Measurements from ENCODE around the gene GALNS. TPM values are rescaled to one million over a fixed set of nuclear protein-coding genes. Genes with fewer than 3 reads are reported as not detected.

Gene GALNS
- total and polyA plus RNA-seq, 2 of the 8 experiments (the other 6 are each of a cell fraction or from before 2014, with no cell fraction given) = 8.9 to 17.8 TPM

DNA sequence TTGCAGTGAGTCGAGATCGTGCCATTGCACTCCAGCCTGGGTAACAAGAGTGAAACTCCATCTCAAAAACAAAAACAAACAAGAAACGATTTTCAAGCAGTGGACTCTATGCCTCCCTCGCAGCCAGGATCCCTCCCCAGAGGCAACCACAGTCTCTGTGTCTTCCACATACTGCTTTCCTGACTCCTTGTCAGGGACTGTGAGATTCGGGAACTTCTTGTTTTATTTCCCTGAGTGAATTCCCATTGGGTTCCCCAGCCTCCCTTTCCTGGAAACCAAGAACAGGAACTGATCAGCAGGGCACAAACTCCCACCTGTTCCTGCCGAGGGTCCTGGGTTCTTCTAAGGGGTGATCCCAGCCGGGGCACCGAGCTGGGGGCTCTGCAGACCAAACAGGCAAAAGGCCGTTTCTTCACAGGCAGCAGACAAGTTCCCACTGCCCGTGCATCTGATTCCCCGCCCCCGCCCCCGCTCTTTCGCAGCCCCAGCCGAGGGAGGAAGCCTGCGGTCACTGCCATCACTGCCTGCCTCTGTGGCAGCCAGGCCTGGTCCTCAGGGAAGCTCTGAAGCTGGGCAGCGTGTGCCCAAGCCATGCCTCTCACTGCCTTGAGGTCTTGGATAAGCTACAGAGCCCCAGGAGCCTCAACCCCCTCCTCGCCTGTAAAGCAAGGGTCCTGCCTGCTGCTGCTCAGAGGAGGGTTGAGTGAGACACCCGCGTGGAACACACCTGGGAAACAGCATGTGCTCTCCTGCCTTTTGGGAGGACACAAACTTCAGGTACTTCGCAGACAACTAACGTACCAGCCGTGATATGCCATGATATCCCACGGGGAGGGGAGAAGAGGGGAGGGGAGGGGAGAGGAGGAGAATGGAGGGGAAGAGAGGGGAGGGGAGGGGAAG, 66.2 kb downstream of the GALNS start (continued):
- TF ChIP-seq MAFK (IDR thresholded peaks at IDR 0.05; ENCODE audit: low read depth, low read length) (no peak), HDAC6 (IDR thresholded peaks at IDR 0.05; ENCODE audit: low read depth, low read length) (no peak), POLR2AphosphoS5 (IDR thresholded peaks at IDR 0.05; ENCODE audit: low read depth, low read length) (no peak), JUN (IDR thresholded peaks at IDR 0.05; ENCODE audit: low read depth, low read length) (no peak), NANOG (IDR thresholded peaks at IDR 0.05; ENCODE audit: insufficient read depth, low read depth, low read length, poor library complexity, severe bottlenecking) (no peak), HDAC2 (IDR thresholded peaks at IDR 0.05; ENCODE audit: borderline replicate concordance in 1 of 2, low read depth in 2 of 2, low read length in 2 of 2) (no peak), EGR1 (IDR thresholded peaks at IDR 0.05; ENCODE audit: borderline replicate concordance, low read depth, low read length) (peak; percentile 18; the same call in 1 of the 2 replicates)
